Measurements from ENCODE around the gene GULP1. TPM values are rescaled to one million over a fixed set of nuclear protein-coding genes. Genes with fewer than 3 reads are reported as not detected.

GULP1 gene
- total and polyA plus RNA-seq, 7 donors = 5.6 to 18.0 (median 11.3) TPM

- ATAC-seq (no peak), DNase-seq (no peak)
- WGBS, 3 donors = 84 to 86% (median 86%) methylated on average over 1 of the region's 1 CpG
- TF ChIP-seq, protein P1, sequence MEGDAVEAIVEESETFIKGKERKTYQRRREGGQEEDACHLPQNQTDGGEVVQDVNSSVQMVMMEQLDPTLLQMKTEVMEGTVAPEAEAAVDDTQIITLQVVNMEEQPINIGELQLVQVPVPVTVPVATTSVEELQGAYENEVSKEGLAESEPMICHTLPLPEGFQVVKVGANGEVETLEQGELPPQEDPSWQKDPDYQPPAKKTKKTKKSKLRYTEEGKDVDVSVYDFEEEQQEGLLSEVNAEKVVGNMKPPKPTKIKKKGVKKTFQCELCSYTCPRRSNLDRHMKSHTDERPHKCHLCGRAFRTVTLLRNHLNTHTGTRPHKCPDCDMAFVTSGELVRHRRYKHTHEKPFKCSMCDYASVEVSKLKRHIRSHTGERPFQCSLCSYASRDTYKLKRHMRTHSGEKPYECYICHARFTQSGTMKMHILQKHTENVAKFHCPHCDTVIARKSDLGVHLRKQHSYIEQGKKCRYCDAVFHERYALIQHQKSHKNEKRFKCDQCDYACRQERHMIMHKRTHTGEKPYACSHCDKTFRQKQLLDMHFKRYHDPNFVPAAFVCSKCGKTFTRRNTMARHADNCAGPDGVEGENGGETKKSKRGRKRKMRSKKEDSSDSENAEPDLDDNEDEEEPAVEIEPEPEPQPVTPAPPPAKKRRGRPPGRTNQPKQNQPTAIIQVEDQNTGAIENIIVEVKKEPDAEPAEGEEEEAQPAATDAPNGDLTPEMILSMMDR (IDR thresholded peaks at IDR 0.05) = no peak
- peaks cover 0 to 8% of the 10 kb centered on the region in 2 donors for H3K36me3 ChIP-seq (ENCODE audit: insufficient read depth in 1 of 2, low read depth in 1 of 2)
- no peak overlapping the region for H3K27ac ChIP-seq
- no peak overlapping the region for H3K4me3 ChIP-seq
- intact Hi-C loops (cut with DNase I) = no loop called here
- H3K9me3 ChIP-seq = no peaks in the 10 kb centered on the region
- no peaks in the 10 kb centered on the region for H3K4me1 ChIP-seq
- no peaks in the 10 kb centered on the region for H3K27me3 ChIP-seq (ENCODE audit: insufficient read depth in 3 of 3, low read length in 2 of 3)
Measured at GRCh38 chr2:188596054-188596453, 304.4 kb downstream of the GULP1 start.

DNA sequence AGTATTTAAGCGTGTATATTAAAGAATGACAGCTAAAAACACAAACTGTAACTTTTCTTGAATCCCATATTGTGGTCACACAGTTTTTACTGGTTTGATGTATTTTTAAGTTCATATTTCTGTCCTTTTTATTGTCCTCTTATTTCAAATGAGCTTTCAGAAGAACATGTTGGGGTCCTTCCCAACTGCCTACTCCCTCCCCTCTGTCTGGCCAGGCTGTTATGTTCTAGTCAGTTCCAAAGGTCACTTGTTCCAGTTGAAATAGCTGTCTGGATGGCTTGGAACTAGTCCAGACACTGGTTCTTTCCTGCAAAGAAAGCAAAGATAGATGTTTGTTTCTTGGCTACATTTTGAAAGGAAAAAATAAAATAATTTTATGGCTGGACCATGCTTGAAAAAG is 306.9 kb downstream of the GULP1 start:
- no peak overlapping the region for H3K4me3 ChIP-seq
- no peaks in the 10 kb centered on the region for H3K4me1 ChIP-seq
- H3K9me3 ChIP-seq = no peaks in the 10 kb centered on the region
- no peaks in the 10 kb centered on the region for H3K27me3 ChIP-seq (ENCODE audit: insufficient read depth in 3 of 3, low read length in 2 of 3)
- DNase-seq = no peak
- ATAC-seq = no peak
- TF ChIP-seq, protein P1 (IDR thresholded peaks at IDR 0.05) = no peak
- intact Hi-C loops (cut with DNase I) = no loop called here
- peaks cover 0 to 8% of the 10 kb centered on the region in 2 donors for H3K36me3 ChIP-seq (ENCODE audit: insufficient read depth in 1 of 2, low read depth in 1 of 2)
- WGBS, 3 donors = 88 to 91% (median 90%) methylated on average over 1 of the region's 1 CpG
- no peak overlapping the region for H3K27ac ChIP-seq

DNA sequence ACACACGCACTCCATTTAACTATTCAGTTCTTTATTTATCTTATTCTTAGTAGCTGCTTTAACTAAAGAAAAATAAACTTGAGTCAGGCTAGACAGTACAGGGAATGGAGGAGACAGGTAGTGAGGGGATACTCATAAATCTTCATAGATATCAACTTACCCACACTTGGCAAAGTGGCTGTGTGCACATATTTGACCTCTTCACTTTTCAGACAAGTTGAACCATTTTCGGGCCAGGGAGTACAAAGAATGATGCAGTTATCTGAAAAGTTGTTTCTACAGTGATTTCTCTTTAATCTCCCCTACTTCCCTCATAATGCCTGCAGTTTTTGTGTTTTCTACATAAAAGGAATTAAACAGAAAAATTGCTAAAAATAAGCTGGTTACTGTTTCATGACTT is 307.5 kb downstream of the GULP1 start:
- H3K27me3 ChIP-seq (ENCODE audit: insufficient read depth in 3 of 3, low read length in 2 of 3) = no peaks in the 10 kb centered on the region
- TF ChIP-seq, protein P1 (IDR thresholded peaks at IDR 0.05) = no peak
- DNase-seq (no peak), ATAC-seq (no peak)
- 38 to 62% (median 47%) methylated on average over 2 of the region's 2 CpGs for WGBS, 3 donors
- H3K36me3 ChIP-seq (ENCODE audit: insufficient read depth in 1 of 2, low read depth in 1 of 2) = peaks cover 0 to 7% of the 10 kb centered on the region in 2 donors
- H3K4me1 ChIP-seq = no peaks in the 10 kb centered on the region
- intact Hi-C loops (cut with DNase I) = no loop called here
- no peak overlapping the region for H3K4me3 ChIP-seq
- H3K9me3 ChIP-seq = no peaks in the 10 kb centered on the region
- H3K27ac ChIP-seq = no peak overlapping the region

DNA sequence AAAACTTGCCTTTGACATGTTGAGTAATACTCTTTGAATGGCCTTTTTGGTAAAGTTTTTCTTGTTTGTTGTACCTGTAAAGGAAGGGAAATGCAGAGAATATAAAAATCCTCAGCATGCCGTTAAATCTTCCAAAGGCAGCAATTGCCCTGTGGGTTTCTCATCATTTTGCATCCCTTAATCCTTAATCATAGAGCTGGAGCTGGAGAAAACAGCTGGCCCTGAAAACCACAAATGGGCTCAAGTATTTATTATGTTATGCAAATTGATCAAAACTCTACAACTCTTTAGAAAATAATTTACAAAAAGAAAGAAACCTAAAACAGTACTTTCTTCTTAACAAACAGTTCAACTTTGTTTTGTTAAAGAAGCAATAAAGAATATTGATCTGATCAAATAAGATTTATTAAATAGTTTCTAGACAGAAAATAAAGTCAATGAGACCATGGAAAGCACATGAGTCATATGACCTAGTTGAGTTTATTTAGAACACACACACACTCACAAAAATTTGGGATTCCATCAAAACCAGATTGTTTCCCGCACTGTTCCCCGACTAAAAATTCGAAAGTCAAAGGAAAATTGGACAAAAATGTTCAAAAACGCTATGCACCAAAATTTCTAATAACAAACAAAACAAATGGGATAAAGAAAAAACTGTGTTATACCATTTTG is 309.0 kb downstream of the GULP1 start:
- no peak for DNase-seq
- 59 to 90% (median 80%) methylated on average over 5 of the region's 5 CpGs for WGBS, 3 donors
- intact Hi-C loops (cut with DNase I) = no loop called here
- ATAC-seq = no peak
- H3K4me3 ChIP-seq = no peak overlapping the region
- no peaks in the 10 kb centered on the region for H3K4me1 ChIP-seq
- TF ChIP-seq, protein P1 (IDR thresholded peaks at IDR 0.05) = no peak
- no peaks in the 10 kb centered on the region for H3K9me3 ChIP-seq
- no peaks in the 10 kb centered on the region for H3K27me3 ChIP-seq (ENCODE audit: insufficient read depth in 3 of 3, low read length in 2 of 3)
- H3K36me3 ChIP-seq (ENCODE audit: insufficient read depth in 1 of 2, low read depth in 1 of 2) = no peaks in the 10 kb centered on the region
- no peak overlapping the region for H3K27ac ChIP-seq

DNA sequence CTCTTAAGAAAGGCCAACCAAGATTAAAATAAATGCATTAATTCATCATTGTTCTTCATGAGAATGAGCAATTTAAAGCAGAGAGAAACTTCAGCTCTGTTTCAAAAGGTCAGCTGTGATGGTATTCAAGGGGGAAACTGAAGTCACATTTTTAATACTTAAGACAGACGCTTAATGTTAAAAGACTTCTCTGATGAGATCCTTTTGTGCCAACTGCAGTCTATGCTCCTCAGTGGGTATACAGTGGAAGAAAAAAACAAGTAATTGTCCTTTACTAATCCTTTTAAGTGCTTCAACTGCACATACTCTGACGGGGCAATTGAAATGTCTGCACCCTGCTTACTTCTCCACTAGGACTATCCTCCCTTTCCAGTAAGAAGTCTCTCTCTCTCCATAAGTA is 309.7 kb downstream of the GULP1 start:
- intact Hi-C loops (cut with DNase I) = no loop called here
- Histone ChIP-seq H3K4me3 (no peak overlapping the region), H3K36me3 (ENCODE audit: insufficient read depth in 1 of 2, low read depth in 1 of 2) (no peaks in the 10 kb centered on the region), H3K27ac (no peak overlapping the region), H3K27me3 (ENCODE audit: insufficient read depth in 3 of 3, low read length in 2 of 3) (no peaks in the 10 kb centered on the region), H3K4me1 (no peaks in the 10 kb centered on the region), H3K9me3 (no peaks in the 10 kb centered on the region)
- no peak for ATAC-seq
- no peak for DNase-seq
- 29 to 61% (median 59%) methylated on average over 2 of the region's 2 CpGs for WGBS, 3 donors
- TF ChIP-seq, protein P1 (IDR thresholded peaks at IDR 0.05) = no peak

Data from psoas muscle (tissue), 8 donors.